C1 segment of cervical spinal cord (tissue), 14 donors: ENCODE data around the gene MAB21L4.

Source experiments
- DNase-seq, 14 donors: peaks; one replicate each; lab custom pipeline; 2025; lab: John Stamatoyannopoulos, UW

MAB21L4 gene

DNA sequence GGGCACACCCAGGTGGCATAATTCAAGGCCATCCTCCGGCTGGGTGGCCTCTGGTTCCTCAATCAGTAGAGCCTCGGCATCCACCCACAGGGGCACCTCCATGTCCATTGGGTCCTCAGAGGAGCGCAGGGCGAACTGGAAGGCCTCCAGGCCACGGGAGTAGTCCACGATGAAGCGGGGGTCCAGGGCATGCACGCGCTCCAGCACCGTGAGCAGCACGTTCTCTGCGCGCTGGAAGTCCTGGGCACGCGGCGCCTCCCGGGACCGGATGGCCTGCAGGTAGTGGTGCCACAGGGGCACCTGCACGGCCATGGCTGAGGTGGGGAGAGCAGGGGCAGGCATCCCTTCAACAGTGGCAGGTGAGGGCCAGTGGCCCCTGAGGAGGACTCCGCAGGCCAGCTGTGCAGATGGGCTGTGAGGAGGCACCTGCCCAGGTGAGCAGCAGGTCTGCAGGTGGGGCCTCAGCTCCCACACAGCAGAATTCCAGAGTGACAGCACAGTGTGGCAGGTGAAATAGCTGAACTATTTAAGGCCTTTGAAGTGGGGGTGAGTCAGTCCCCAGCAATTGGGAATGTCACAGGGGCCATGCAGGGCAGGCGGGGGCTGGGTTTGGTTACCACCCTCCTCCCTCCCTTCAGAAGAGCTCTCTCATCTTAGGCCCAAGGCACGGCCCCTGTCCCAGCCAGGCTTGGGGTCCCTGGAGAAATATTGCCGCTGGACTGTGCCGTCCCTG, at the start of gene MAB21L4:
TSS of gene MAB21L4 (minus strand) at position 501 of the 733 bp plus-strand sequence. CDS start at position 342, 159 bp downstream.
- DNase-seq, result no peak

- no peak for DNase-seq
Measured at GRCh38 chr2:240936106-240936505, 40.1 kb upstream of the MAB21L4 start.

DNA sequence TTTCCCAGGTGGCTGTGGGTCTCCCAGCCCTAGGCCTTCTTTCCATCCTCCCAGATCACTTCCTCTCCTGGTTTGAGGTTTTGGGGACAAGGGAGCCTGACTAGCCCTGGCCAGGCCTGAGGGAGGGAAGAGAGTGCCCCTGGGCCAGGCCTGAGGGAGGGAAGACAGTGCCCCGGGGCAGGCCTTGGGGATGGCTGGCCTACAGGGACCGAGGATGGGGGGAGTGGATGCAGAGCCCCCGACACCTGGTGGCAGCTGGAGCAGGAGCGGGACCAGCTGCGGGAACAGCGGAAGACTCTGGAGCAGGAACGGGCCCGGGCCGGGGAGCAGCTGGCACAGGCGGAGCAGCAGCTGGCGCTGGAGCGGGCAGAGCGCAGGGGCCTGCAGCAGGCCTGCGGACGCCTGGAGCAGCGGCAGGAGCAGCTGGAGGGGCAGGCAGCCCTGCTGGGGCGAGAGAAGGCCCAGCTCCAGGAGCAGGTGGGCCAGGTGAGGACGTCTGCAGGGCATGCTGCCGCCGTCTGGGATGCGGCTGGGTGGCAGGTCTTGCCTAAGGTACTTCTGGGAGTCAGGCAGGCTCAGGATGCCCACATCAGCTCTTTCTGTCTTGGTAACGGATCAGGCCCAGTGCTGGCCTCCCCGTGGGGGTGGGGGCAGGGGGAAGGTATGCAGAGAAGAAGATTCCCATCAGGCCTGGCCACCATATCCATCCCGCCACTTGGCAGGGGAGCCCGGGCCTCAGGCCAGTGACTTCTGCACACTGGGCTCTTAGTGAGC, 39.3 kb upstream of the MAB21L4 start:
- no peak for DNase-seq

DNA sequence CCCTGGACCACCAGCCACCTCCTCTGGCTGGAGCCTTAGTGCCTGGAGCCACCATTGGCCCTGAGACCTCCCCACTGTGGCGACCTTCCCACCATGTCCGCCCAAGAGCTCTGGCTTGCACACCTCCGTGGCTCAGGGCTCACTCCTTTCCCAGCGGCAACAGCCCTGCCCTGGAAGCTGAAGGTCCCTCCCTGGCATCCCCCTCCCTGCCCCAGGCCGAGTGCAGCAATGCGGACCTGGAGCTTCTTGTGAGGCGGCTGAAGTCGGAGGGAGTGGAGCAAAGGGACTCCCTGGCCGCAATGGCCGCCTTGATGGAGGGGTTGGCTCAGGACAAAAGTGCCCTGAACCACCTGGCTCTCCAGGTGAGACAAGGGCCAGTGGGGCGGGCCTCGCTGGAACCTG, 38.7 kb upstream of the MAB21L4 start:
- DNase-seq, result no peak

GRCh38 chr2:240933966-240934700, 38.2 kb upstream of the MAB21L4 start:
- no peak for DNase-seq

DNA sequence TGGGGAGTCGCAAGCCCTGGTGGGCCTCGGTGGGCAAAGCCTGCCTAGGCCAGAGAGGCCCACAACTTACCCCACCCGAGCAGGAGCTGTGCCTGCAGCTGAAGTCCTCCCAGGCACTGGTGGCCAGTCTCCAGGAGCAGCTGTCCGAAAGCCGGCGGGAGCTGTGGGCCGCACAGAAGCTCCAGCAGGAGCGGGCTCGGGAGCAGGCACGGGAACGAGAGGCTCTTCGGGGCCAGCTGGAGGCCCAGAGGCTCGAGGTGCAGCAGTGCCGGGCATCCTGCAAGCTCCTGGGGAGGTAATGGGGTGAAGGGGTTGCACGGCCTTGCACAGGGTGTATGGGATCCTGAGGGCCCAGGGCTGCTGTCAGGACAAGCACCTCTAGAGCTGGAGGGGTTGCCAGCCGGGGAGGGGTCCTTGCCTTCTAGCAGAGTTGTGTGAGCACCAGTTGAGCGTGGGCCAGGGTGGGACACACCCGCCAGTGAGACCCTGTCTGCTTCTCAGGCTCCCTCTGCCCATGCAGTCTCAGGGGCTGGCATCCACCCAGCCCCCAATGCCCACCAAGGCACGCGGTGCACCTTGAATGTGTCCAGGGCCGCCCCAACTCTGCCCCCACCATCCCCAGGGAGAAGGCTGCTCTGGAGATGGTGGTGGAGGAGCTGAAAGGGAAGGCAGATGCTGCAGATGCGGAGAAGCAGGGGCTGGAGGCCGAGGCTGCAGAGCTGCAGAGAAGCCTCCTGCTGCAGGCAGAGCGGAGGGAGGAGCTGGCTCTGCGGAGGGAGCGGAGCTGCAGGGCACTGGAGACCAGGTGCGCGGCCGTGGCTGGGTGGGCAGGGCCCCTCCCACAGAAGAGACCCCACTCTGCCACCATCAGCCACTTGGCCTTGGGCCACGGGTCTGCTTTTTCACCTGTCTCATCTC, 37.4 kb upstream of the MAB21L4 start:
- no peak for DNase-seq

GRCh38 chr2:240932724-240933047, 36.7 kb upstream of the MAB21L4 start:
- DNase-seq, result no peak

DNA sequence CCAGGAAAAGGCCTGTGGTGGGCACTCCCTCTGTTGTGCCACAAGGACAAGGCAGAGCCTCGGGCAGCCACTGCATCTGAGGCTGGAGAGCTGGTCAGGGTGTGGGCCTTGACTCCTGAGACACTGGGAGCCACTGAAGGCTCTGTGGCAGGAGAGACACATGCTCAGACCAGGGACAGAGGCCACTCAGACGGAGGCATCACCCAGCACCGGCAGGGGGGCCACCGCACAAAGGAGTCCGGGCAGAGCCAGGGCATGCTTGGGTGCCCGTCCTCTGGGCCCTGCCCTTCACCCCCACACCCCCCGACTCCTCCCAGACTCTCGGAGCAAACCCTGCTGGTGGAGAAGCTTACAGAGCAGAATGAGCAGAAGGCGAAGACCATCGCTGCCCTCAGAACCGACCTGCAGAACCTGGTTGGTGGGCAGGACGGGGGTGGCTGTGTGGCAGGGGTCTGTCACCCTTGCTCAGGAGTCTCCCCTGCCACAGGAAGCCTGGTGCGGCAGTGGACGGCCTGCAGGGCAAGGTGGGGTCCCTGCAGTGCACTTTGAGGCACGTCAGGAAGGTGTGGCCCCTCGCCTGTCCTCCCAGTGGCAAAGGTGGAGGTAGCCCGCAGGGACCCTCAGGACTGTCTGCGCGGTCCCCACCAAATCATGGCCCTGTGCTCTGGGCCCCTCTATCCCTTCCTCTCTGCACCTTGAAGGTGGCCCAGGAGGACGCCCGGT, 36.2 kb upstream of the MAB21L4 start:
- no peak for DNase-seq

DNA sequence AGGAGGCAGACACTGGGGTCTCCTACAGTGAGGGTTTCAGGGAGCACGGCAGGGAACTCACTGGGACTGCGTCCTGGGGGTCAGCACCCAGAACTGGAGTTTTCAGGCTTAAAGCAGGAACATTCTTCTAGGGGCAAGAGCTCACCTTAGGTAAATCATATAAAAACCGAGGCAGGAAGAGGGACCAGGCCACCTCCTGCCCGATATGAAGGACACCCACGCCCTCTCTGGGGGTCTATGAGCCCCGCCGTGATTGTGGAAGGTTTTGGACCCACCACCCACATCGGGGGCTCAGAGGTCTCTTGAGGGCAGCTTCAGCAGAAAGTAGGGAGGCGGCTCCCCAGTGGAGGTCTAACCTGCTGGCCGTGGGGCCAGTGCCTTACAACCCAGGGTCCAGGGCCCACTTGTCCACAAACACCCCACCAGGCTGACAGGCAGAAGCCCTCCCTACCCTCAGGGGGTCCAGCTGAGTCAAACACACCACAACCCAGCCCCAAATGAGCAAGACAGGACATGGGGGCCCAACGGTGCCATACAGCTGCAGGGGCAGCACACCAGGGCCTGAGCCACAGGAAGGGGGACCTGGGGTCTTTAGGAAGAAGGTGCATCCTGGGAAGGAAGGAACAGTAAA, 35.5 kb upstream of the MAB21L4 start:
- DNase-seq, result no peak

DNA sequence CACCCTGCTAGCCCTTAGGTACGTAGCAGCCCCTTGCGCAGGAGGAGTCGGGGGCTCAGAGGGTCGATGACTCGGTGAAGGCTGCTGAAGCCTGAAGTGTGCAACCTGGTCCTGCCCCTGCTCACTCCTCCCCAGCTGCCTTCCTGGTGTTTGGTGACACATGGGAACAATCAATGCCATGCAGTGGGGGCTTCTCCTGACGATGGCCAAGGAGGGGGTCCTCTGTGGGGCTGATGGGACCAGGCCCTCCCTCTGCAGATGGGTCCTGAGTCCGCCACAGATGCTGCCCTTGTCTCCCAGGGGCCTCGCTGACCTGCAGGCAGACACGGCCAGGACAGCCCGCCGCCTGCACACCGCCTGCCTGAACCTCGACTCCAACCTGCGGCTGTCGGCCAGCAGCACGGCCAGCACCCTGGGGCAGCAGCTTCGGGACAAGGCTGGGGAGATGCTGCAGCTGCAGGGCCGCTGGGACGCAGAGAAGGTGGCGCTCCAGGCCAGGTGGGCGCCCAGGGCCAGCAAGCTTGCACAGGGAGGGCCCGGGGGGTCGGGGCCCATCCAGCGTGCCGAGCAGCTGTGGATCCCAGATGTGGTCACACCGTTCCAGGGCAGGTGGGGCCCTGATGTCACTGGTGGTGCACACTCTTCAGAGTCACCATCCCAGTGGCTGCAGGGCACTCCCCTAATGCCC, 34.8 kb upstream of the MAB21L4 start:
- no peak for DNase-seq

DNA sequence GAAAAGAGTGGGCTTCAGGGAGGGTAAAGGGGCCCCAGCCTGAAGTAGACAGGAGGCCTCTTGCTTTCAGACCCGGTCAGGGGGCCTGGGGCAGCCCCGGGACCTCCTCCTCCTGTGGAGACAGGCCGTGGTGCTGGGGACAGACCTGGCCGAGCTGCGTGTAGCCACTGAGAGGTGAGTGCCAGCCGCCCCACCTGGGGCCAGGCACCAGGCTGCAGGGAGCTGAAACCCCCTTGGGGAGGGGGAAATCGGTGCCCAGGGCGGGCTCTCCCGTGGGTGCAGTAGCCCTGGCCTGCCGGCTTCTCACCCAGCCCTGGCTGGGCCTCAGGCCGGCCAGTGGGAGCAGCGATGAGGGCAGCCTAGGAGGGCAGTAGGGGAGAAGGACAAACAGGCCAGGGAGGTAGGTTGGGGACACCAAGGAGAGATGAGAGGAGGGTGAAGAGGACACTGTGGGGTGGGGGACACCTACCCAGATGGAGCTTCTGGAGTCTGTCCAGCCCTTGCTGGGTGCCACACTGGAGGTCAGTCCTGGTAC, 34.2 kb upstream of the MAB21L4 start:
- no peak for DNase-seq

DNA sequence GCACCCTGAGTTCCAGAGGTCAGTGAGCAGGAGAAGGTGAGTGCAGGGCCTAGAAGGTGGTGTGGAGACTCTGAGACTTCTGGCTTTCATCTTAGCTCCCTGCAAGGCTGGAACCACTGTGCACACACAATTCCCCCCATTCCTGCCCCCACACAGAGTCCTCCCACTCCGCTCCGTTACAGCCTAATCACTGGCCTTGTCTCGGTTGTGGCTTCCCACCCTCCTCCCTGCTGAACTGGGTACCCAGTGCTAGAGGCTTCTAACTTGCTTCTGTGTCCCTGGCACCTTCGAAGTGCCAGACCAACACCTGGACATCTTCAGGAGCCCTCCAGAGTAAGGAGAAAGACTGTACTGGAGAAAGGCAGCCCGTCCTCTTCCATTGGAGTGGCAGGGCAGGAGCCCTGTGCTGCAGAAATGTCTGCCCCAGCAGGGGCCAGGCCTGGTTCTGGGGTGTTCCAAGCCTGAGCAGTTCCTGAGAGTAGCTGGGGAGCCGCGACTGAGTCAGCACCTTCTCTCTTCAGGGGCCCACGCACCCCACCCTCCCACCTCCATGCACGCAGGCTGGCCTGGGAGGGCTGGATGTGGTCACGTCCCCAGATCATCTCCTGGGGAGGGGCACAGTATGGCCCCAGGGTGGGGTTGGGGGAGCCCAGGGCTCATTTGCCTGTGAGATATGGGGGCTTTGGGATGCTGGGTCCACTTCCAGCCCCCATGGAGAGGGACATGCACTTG, 33.6 kb upstream of the MAB21L4 start:
- DNase-seq, result no peak

DNA sequence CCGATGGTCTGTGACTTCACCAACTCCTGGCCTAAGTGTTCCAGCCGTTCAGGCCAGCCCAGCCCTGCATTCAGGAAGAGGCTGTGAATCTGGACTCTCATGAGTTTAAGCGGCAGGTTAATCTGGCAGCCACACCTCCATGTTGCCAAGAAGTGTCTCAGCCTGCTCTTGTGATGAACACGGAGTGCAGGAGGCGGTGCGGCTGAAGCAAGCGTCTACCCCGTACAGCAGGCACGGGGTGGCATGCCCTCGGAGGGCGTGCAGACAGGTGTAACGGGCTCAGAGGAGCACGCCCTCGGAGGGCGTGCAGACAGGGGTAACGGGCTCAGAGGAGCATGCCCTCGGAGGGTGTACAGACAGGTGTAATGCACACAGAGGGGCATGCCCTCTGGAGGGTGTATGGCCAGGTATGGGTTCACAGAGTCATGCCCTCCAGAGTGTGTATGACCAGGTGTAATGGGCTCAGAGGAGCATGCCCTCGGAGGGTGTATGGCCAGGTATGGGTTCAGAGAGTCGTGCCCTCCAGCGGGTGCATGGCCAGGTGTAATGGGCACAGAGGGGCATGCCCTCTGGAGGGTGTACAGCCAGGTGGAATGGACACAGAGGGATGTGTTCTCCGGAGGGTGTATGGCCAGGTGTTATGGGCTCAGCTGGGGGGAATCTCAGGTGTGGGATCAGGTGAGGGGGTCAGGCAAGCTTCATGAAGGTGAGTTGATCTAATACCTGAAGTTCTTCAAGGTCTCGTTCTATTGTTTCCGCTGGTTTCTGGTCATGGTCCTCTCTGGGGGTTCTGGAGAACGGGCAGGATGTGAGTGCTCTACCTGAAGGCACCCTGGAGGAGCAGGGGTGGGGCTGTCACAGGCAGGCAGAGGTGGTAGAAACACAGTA, 32.8 kb upstream of the MAB21L4 start:
- no peak for DNase-seq

- DNase-seq, result no peak
Measured at GRCh38 chr2:240927390-240927781, 31.4 kb upstream of the MAB21L4 start.

- no peak for DNase-seq
Measured at GRCh38 chr2:240926516-240927389, 30.8 kb upstream of the MAB21L4 start.
